HepG2 (cell line): ENCODE measurements around the gene MED15. TPM values are rescaled to one million over a fixed set of nuclear protein-coding genes. Genes with fewer than 3 reads are reported as not detected.

ENCODE experiments used
- ATAC-seq: fragments of 200-7000 bp; cut with Tn5 transposase; 3 replicates; pipeline ENCODE4 v1.9.1; 2020; ENCODE audit warnings: mild to moderate bottlenecking, moderate library complexity
- BruUV-seq: library from RNA; stranded (reverse); fragments of 400-500 nt; replicated peaks from 2 replicates; lab custom pipeline; 2021; lab: Mats Ljungman, UMichigan
- CTCF ChIA-PET: fragments of 300-600 bp; formaldehyde crosslinking; extraction: SDS; loops from one replicate; lab custom pipeline; 2021; ENCODE audit warnings: low total read pairs, inconsistent platforms, low intra/inter-chr PET ratio; lab: Yijun Ruan, JAX
- POLR2A ChIA-PET: fragments of 350-600 bp; sonication (Branson Sonifier 250); formaldehyde crosslinking; loops from one replicate; lab custom pipeline; 2020; ENCODE audit warnings: antibody characterized with exemption, inconsistent platforms; lab: Yijun Ruan, JAX
- DNase-seq: peaks from one replicate; pipeline ENCODE4 v3.0.0-alpha.2; 2015; ENCODE audit warnings: low spot score
- FAIRE-seq: peaks from 3 replicates; lab custom pipeline; 2011; peaks lifted over from hg19 to GRCh38; lab: Jason Lieb, UNC
- H2AFZ ChIP-seq: one replicate; pipeline ENCODE4 v1.6.1; 2011; ENCODE audit warnings: low read length, inconsistent platforms
- H3K27ac ChIP-seq: fragments of 300-600 bp; 3 replicates; pipeline ENCODE4 v1.8.0; 2011; ENCODE audit warnings: mixed run types, mild to moderate bottlenecking, mixed read lengths, low read length, inconsistent platforms; ENCODE audit not compliant: insufficient read depth; ENCODE audit errors: extremely low read length
- H3K27me3 ChIP-seq, 2 experiments: fragments of 200-600 bp in 1 of 2; 2 replicates in 1 of 2; 3 replicates in 1 of 2; pipeline versions ENCODE4 v1.6.0 to v1.8.0; 2011; ENCODE audit warnings: low read length in 2 of 2, mild to moderate bottlenecking in 2 of 2, moderate library complexity in 2 of 2, inconsistent platforms in 1 of 2; ENCODE audit not compliant: insufficient read depth in 2 of 2, control insufficient read depth in 1 of 2
- H3K36me3 ChIP-seq, 2 experiments: fragments of 200-600 bp in 1 of 2; replicated peaks in 1 of 2; 2 replicates in 1 of 2; 3 replicates in 1 of 2; pipeline versions ENCODE4 v1.5.1 to v1.8.0; 2011; ENCODE audit warnings: low read length in 2 of 2, inconsistent platforms in 1 of 2; ENCODE audit not compliant: insufficient read depth in 2 of 2, control insufficient read depth in 1 of 2
- H3K4me1 ChIP-seq: 2 replicates; pipeline ENCODE4 v1.5.1; 2012; ENCODE audit warnings: low read length, inconsistent platforms; ENCODE audit not compliant: insufficient read depth
- H3K4me2 ChIP-seq: 2 replicates; pipeline ENCODE4 v1.6.0; 2011; ENCODE audit warnings: low read depth, low read length, inconsistent platforms
- H3K4me3 ChIP-seq, 3 experiments: fragments of 200-600 bp in 1 of 3; sonication (generic), shearing (Covaris generic) in 1 of 3; replicated peaks in 1 of 3; 2 replicates each; pipeline ENCODE4 v1.5.1; 2011 to 2016; ENCODE audit warnings: low read length in 3 of 3, inconsistent platforms in 2 of 3, low read depth in 2 of 3, mild to moderate bottlenecking in 2 of 3, control low read depth in 1 of 3, mixed read lengths in 1 of 3; ENCODE audit not compliant: insufficient read depth in 1 of 3
- H3K79me2 ChIP-seq: one replicate; pipeline ENCODE4 v1.6.1; 2011; ENCODE audit warnings: low read length, inconsistent platforms; ENCODE audit not compliant: insufficient read depth
- H3K9ac ChIP-seq: 2 replicates; pipeline ENCODE4 v1.6.0; 2011; ENCODE audit warnings: mild to moderate bottlenecking, low read depth, low read length, inconsistent platforms; ENCODE audit not compliant: insufficient read depth
- H3K9me3 ChIP-seq: 2 replicates; pipeline ENCODE4 v1.5.1; 2012; ENCODE audit warnings: mild to moderate bottlenecking, low read length
- H4K20me1 ChIP-seq: 2 replicates; pipeline ENCODE4 v1.6.0; 2011; ENCODE audit warnings: inconsistent platforms, mild to moderate bottlenecking, low read length, moderate library complexity; ENCODE audit not compliant: insufficient read depth
- HCFC1 ChIP-seq: fragments of 150-350 bp; IDR thresholded peaks from 2 replicates; pipeline ENCODE4 v1.6.1; 2014; ENCODE audit warnings: low read depth, low read length
- JDP2 ChIP-seq: sonication (generic); formaldehyde crosslinking; IDR thresholded peaks from 2 replicates; pipeline ENCODE4 v1.8.1; 2022; ENCODE audit warnings: missing genetic modification reagents, borderline replicate concordance
- KLF9 ChIP-seq: IDR thresholded peaks from 2 replicates; pipeline ENCODE4 v1.6.1; 2016; ENCODE audit warnings: low read depth
- KMT2A ChIP-seq: sonication (generic); formaldehyde crosslinking; IDR thresholded peaks from 2 replicates; pipeline ENCODE4 v1.4.0; 2020; ENCODE audit warnings: missing genetic modification reagents
- MTA1 ChIP-seq: sonication (generic); formaldehyde crosslinking; IDR thresholded peaks from 2 replicates; pipeline ENCODE4 v1.4.0; 2020; ENCODE audit warnings: missing genetic modification reagents, mild to moderate bottlenecking, borderline replicate concordance
- NFE2L1 ChIP-seq: sonication (generic); formaldehyde crosslinking; IDR thresholded peaks from 2 replicates; pipeline ENCODE4 v1.4.0; 2020; ENCODE audit warnings: missing genetic modification reagents, mild to moderate bottlenecking, borderline replicate concordance
- RBM22 ChIP-seq: fragments of 200-400 bp; formaldehyde crosslinking; optimal IDR thresholded peaks from 2 replicates; pipeline ENCODE3; 2017; ENCODE audit warnings: mild to moderate bottlenecking, low read length, moderate library complexity
- SP1 ChIP-seq, 2 experiments: fragments of 450-650 bp in 1 of 2; sonication (generic) in 1 of 2; formaldehyde crosslinking in 1 of 2; IDR thresholded peaks; 2 replicates each; pipeline versions ENCODE4 v1.4.0 to v1.6.1; 2016 to 2020; ENCODE audit warnings: missing genetic modification reagents in 1 of 2
- TBX2 ChIP-seq: sonication (generic); formaldehyde crosslinking; IDR thresholded peaks from 2 replicates; pipeline ENCODE4 v1.5.0; 2020; ENCODE audit warnings: missing genetic modification reagents, mild to moderate bottlenecking, borderline replicate concordance
- ZNF12 ChIP-seq: sonication (generic); formaldehyde crosslinking; IDR thresholded peaks from 2 replicates; pipeline ENCODE4 v1.5.0; 2020; ENCODE audit warnings: missing genetic modification reagents
- ZNF276 ChIP-seq: sonication (generic); formaldehyde crosslinking; IDR thresholded peaks from 2 replicates; pipeline ENCODE4 v1.4.0; 2020; ENCODE audit warnings: mild to moderate bottlenecking, low read depth, missing genetic modification reagents
- ZSCAN30 ChIP-seq: sonication (generic); formaldehyde crosslinking; IDR thresholded peaks from 2 replicates; pipeline ENCODE4 v1.5.0; 2020; ENCODE audit warnings: mild to moderate bottlenecking, missing genetic modification reagents
- ZSCAN31 ChIP-seq: sonication (generic); formaldehyde crosslinking; IDR thresholded peaks from 2 replicates; pipeline ENCODE4 v1.5.0; 2020; ENCODE audit warnings: low read depth, mild to moderate bottlenecking, missing genetic modification reagents
- WGBS: methylation state at CpG from one replicate; pipeline ENCODE4 v1.1.6; 2017; ENCODE audit warnings: low lambda C conversion rate; 5-methylcytosine and 5-hydroxymethylcytosine counted together
- in situ Hi-C: cut with HindIII; loops from 2 replicates; pipeline ENCODE4 v1.10.0; 2017; ENCODE audit warnings: low pct_unique_long_range_greater_than_20kb; ENCODE audit not compliant: extremely low pct_ligation_motif_present
- intact Hi-C: fragments of 100-400 bp; cut with micrococcal nuclease; formaldehyde crosslinking; loops from one replicate; pipeline ENCODE4 v1.10.0; 2022; ENCODE audit not compliant: unreplicated experiment
- polyA plus RNA-seq, 8 experiments: library from polyadenylated mRNA; depleted of rRNA in 3 of 8; stranded (reverse) in 7 of 8; unstranded in 1 of 8; fragments of >200 nt; fragmentation: Illumina TruSeq in 4 of 8; extraction: Trizol in 4 of 8; gene quantifications; 2 replicates each; pipeline versions ENCODE4 v1.2.1 to v1.2.3, GENCODE V29; 2011 to 2016; ENCODE audit warnings: low read depth in 4 of 8, missing spikeins in 1 of 8, mixed read lengths in 1 of 8; ENCODE audit not compliant: insufficient read depth in 1 of 8
- total RNA-seq, 5 experiments: library from RNA; depleted of rRNA; stranded (reverse); fragments of >200 nt; fragmentation: Illumina TruSeq; extraction: Trizol; gene quantifications; 2 replicates each; pipeline ENCODE4 v1.2.3, GENCODE V29; 2016; ENCODE audit warnings: low read depth in 1 of 5
- TF ChIP-seq, protein P1 (sequence below): sonication (generic); formaldehyde crosslinking; IDR thresholded peaks from 2 replicates; pipeline ENCODE4 v1.5.0; 2020; ENCODE audit warnings: mild to moderate bottlenecking, missing genetic modification reagents
- TF ChIP-seq, protein P2 (sequence below): sonication (generic); formaldehyde crosslinking; conservative IDR thresholded peaks from 2 replicates; pipeline ENCODE4 v1.4.0; 2020; ENCODE audit warnings: mild to moderate bottlenecking, missing genetic modification reagents, moderate library complexity

Gene MED15
- total and polyA plus RNA-seq, 2 of the 13 experiments (the other 11 are each of a cell fraction or from before 2014, with no cell fraction given) = 14.3 to 27.0 TPM

GRCh38 chr22:20577549-20577975 is 70.2 kb downstream of the MED15 start:
- intact Hi-C loops (no loop called here), in situ Hi-C loops (loop anchor here (10.0 kb wide), 2 partner anchors 57 to 163 kb away; no protein-coding TSS in a partner anchor)
- no peaks in the 10 kb centered on the region for H3K79me2 ChIP-seq
- H3K4me3 ChIP-seq = no peak overlapping the region
- DNase-seq (no peak), ATAC-seq (no peak), FAIRE-seq (no peak)
- H3K27ac ChIP-seq = no peak overlapping the region
- no TSS peak for BruUV-seq
- ChIA-PET POLR2A (no interaction called here), CTCF (no interaction called here)
- H3K36me3 ChIP-seq = peaks cover 35 to 89% of the 10 kb centered on the region in 2 experiments
- no peaks in the 10 kb centered on the region for H3K4me1 ChIP-seq
- no peaks in the 10 kb centered on the region; a peak in 1 of 5 replicates for H3K27me3 ChIP-seq
- no peak overlapping the region for H3K9ac ChIP-seq
- no peak for TF ChIP-seq MTA1 (CRISPR knock-in tag)
- no peak for TF ChIP-seq JDP2 (CRISPR knock-in tag)
- TF ChIP-seq RBM22 = no peak
- TF ChIP-seq KLF9 (CRISPR knock-in tag) = no peak
- TF ChIP-seq, protein P1, sequence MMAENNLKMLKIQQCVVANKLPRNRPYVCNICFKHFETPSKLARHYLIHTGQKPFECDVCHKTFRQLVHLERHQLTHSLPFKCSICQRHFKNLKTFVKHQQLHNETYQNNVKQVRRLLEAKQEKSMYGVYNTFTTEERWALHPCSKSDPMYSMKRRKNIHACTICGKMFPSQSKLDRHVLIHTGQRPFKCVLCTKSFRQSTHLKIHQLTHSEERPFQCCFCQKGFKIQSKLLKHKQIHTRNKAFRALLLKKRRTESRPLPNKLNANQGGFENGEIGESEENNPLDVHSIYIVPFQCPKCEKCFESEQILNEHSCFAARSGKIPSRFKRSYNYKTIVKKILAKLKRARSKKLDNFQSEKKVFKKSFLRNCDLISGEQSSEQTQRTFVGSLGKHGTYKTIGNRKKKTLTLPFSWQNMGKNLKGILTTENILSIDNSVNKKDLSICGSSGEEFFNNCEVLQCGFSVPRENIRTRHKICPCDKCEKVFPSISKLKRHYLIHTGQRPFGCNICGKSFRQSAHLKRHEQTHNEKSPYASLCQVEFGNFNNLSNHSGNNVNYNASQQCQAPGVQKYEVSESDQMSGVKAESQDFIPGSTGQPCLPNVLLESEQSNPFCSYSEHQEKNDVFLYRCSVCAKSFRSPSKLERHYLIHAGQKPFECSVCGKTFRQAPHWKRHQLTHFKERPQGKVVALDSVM (CRISPR knock-in tag) = no peak
- no peak for TF ChIP-seq TBX2 (CRISPR knock-in tag)
- TF ChIP-seq KMT2A (CRISPR knock-in tag) = no peak
- no peak for TF ChIP-seq NFE2L1 (CRISPR knock-in tag)
- TF ChIP-seq ZNF276 (CRISPR knock-in tag) = no peak
- TF ChIP-seq ZNF12 = no peak
- no peak for TF ChIP-seq HCFC1
- TF ChIP-seq, protein P2, sequence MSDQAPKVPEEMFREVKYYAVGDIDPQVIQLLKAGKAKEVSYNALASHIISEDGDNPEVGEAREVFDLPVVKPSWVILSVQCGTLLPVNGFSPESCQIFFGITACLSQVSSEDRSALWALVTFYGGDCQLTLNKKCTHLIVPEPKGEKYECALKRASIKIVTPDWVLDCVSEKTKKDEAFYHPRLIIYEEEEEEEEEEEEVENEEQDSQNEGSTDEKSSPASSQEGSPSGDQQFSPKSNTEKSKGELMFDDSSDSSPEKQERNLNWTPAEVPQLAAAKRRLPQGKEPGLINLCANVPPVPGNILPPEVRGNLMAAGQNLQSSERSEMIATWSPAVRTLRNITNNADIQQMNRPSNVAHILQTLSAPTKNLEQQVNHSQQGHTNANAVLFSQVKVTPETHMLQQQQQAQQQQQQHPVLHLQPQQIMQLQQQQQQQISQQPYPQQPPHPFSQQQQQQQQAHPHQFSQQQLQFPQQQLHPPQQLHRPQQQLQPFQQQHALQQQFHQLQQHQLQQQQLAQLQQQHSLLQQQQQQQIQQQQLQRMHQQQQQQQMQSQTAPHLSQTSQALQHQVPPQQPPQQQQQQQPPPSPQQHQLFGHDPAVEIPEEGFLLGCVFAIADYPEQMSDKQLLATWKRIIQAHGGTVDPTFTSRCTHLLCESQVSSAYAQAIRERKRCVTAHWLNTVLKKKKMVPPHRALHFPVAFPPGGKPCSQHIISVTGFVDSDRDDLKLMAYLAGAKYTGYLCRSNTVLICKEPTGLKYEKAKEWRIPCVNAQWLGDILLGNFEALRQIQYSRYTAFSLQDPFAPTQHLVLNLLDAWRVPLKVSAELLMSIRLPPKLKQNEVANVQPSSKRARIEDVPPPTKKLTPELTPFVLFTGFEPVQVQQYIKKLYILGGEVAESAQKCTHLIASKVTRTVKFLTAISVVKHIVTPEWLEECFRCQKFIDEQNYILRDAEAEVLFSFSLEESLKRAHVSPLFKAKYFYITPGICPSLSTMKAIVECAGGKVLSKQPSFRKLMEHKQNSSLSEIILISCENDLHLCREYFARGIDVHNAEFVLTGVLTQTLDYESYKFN = no peak
- no peak for TF ChIP-seq ZSCAN30 (CRISPR knock-in tag)
- no peak for TF ChIP-seq ZSCAN31 (CRISPR knock-in tag)
- no peak for TF ChIP-seq SP1 (IDR thresholded peaks at IDR 0.05)
- TF ChIP-seq SP1 (CRISPR knock-in tag; IDR thresholded peaks at IDR 0.05) = no peak
- 99% methylated on average over 8 of the region's 8 CpGs for WGBS
- H2AFZ ChIP-seq = no peak overlapping the region
- no peaks in the 10 kb centered on the region for H3K9me3 ChIP-seq
- H4K20me1 ChIP-seq = peaks cover 4% of the 10 kb centered on the region; the same call in 1 of the 2 replicates
- no peak overlapping the region for H3K4me2 ChIP-seq
